Femur (tissue), 1 donor: ENCODE data around the gene TMEM217.
"Not testable (repeated sequence)": the region's sequence is repeated elsewhere in the genome, so short reads cannot be mapped to it uniquely, and the experiment has no call there.

ENCODE experiments used
- DNase-seq: peaks from one replicate; pipeline ENCODE4 v3.0.0-alpha.2; 2017

The TMEM217 gene

DNA sequence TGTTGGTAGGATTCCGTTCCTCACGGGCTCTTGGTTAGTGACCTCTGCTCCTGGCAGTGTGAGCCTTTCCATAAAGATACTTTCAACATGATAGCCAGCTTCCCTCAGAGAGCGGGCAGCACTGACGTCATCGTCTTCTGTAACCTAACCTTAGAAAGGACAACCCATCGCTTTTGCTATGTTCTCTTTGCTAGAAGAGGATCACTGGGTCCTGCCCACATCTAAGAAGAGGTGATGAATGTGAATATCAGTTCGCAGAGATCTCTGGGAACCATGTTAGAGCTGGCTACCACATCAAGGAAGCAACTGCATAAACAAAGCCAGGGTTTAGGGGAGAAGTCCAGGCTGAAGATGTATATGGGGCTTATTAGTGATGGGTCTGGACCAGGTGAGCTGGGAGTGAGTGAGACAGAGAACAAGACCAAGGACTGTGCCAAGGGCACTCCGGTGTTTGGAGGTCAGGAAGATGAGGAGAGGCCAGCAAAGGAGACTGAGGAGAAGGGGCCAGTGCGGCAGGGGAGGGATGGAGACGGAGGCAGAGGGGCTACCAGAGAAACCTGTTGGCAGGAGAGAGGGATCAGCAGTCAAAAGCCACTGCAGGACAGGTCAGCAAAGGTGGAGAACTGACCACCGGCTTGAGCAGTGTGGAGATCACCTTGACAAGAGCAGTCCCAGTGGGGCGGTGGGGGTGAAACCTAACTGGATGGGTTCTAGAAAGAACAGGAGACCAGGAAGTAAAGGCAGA, 48.3 kb downstream of the TMEM217 start:
- no peak for DNase-seq

DNA sequence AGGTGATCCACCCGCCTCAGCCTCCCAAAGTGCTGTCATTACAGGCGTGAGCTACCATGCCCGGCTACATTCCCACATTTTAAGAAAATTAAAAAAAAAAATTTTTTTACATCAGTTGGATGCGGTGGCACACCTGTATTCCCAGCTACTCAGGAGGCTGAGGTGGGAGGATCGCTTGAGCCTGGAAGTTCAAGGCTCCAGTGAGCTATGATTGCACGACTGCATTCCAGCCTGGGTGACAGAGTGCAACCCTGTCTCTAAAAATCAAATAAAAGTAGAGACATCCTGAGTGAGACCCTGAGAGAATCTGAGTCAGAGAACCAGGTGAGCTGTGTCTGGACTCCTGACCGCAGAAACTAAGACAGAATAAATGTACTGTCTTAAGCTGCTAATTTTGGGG, 49.2 kb downstream of the TMEM217 start:
- no peak for DNase-seq

GRCh38 chr6:37207903-37208456, 50.0 kb downstream of the TMEM217 start:
- DNase-seq = peak; percentile 74

DNA sequence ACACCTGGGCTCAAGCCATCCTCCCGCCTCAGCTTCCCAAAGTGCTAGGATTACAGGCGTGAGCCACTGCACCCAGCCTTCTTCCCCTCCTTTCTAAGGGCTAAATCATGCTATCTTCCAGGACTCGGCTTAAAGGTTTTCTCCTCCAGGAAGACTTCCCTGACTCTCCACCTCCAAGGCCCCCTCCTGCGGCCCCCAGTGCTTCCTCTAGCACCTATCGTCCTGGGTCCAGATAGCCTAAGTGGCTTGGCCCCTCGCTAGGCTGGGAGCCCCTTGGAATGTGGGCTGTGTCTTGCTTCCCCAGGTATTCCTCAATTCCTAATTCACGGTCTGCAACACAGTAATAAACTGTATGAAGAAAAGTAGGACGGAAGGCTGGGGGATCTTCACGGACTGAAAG, 51.3 kb downstream of the TMEM217 start:
- DNase-seq = no peak

GRCh38 chr6:37205997-37206340, 52.0 kb downstream of the TMEM217 start:
- DNase-seq = no peak

DNA sequence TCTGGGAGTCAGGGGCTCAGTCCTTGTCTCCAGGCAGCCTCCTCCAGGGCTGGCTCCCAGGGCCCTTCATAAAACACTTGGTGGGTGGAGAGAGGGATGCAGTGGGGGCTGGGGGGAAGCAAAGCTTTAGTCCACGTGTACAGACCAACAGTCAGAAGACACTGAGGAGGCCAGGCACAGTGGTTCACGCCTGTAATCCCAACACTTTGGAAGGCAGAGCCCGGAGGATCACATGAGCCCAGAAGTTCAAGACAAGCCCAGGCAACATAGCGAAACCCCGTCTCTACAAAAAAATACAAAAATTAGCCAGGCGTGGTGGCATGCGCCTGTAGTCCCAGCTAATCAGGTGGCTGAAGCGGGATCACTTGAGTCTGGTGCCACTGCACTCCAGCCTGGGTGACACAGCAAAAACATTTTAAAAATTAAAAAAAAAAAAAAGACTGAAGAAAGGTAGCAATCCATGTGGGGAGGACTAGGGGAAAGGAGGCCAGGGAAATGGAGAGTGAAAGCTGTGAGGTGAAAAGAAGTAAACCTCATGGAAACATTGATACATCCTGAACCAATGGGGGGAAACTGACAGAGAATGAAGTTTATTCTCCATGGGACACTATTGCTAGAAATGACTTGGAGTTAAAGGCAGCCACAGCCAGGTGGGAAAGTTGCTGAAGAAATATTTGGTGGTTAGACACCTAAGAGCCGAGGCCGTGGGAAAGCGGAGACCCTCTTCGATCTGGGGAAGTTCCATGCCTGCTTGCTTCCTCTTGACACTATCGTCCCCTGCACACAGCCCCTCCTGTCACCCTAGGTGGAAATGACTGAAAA, 52.6 kb downstream of the TMEM217 start:
- DNase-seq = no peak

- no peak for DNase-seq
Measured at GRCh38 chr6:37204014-37204751, 53.8 kb downstream of the TMEM217 start.

DNA sequence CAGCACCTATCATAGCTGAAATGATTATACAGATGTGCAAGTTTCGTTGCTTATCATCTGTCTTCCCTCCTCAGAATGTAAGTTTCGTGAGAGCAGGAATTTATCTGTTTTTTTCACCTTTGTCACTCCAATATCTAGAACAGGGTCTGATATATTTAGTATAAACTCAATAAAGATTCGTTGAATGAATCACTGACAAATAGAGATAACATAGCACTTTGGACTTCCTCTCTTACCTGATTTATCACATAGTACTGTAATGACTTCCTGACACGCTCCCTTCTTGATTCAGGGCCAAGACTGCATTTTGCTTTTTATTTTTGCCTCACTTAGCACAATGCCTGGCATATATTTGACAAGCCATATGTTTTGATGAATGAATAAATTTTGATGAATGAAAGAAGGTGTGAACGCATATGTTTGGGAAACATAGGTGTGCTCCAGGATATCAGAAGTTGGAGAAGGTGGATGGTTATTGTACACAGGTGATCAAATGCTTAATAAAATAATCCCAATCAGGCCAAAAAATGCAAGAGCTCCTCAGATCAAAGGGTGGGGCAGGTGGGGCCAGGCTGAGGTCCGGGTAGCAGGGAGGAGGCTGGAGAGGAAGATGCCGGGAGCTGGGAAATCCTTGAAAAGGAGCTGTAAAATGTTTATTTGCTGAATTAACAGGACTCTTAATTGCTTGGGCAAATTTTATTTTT, 55.0 kb downstream of the TMEM217 start:
- no peak for DNase-seq

DNA sequence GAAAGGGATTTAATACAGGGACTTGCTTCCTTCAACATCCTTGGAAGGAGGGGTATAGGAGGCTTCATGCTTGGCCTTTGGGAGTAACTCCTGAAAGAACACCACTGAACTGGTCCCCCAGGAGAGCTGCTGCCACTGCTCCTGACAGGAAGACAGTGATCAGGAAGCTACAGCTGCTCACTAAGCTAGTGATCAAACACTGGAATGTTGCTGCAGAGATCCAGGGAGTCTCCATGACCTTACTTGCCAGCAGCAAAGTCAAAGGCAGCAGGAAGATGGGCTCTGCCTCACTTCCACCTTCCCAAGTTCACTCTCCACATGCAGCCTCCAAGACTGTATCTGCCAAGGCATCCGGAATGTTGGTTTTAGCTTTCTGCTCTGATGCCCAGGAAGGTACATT, 56.2 kb downstream of the TMEM217 start:
- DNase-seq = no peak

GRCh38 chr6:37200085-37200484, 57.9 kb downstream of the TMEM217 start:
- no peak for DNase-seq

DNA sequence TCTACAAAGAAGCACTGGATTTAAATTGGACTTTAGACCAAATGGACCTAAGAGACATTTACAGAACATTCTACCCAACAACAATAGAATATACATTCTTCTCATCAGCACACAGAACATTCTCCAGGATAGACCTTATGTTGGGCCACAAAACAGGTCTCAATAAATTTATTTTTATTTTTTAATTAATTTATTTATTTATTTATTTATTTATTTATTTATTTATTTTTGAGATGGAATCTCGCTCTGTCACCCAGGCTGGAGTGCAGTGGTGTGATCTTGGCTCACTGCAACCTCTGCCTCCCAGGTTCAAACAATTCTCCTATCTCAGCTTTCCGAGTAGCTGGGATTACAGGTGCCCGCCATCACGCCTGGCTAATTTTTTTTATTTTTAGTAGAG, 61.5 kb downstream of the TMEM217 start:
- not testable (repeated sequence) for DNase-seq

DNA sequence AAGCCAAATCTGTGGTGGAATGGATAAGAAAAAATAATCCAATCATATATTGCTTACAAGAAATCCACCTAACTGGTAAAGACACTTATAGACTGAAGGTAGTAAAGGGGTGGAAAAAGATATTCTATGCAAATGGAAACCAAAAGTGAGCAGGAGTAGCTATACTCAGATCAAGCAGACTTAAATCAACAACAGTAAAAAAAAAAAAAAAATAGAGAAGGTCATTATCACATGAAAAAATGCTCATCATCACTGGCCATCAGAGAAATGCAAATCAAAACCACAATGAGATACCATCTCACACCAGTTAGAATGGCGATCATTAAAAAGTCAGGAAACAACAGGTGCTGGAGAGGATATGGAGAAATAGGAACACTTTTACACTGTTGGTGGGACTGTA, 63.1 kb downstream of the TMEM217 start:
- not testable (repeated sequence) for DNase-seq

GRCh38 chr6:37192666-37193065, 65.3 kb downstream of the TMEM217 start:
- no peak for DNase-seq

DNA sequence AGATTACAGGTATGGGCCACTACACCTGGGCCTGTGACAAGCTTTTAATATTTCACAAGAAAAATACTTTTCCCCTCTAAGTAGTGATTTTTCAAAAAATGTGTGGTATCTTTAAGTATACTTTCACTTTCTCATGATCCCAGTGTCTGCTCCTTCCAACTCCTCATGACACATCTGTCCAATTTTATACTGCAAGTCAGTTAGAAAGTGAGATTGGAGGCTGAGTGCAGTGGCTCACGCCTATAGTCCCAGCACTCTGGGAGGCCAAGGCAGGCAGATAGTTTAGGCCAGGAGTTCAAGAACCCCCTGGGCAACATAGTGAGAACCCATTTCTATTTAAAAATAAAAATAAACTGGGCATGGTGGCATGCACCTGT, 67.8 kb downstream of the TMEM217 start:
- no peak for DNase-seq

GRCh38 chr6:37188962-37189510, 68.9 kb downstream of the TMEM217 start:
- DNase-seq = no peak

DNA sequence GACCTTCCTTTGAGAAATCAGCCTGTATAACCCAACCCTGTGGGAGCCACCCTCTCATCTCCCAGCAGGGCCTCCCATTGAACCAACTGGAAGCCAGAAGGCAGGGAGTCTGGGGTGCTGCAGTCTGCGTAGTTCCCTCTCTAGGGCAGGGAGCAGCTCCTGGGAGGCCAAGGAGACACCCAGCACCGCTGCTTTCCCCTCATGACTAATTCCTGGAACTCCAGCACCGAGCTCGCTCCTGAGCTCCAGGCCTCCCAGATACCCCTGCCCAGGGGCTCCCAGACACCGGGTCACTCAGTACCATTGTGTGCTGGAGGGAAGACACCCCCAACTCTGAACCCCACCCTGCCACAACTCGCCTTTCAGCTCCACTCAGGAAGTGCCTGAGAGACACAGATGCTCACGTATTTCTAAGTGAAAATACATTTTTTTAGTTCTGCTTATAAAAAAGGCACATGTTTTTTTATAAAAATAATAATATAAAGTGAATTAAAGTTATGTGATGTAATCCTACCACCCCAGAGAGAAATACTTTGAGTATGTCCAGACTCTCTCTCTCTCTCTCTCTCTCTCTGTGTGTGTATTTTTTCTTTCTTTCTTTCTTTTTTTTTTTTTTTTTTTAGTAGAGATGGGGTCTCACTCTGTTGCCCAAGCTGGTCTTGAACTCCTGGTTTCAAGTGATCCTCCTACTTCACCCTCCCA, 70.5 kb downstream of the TMEM217 start:
- no peak for DNase-seq

DNA sequence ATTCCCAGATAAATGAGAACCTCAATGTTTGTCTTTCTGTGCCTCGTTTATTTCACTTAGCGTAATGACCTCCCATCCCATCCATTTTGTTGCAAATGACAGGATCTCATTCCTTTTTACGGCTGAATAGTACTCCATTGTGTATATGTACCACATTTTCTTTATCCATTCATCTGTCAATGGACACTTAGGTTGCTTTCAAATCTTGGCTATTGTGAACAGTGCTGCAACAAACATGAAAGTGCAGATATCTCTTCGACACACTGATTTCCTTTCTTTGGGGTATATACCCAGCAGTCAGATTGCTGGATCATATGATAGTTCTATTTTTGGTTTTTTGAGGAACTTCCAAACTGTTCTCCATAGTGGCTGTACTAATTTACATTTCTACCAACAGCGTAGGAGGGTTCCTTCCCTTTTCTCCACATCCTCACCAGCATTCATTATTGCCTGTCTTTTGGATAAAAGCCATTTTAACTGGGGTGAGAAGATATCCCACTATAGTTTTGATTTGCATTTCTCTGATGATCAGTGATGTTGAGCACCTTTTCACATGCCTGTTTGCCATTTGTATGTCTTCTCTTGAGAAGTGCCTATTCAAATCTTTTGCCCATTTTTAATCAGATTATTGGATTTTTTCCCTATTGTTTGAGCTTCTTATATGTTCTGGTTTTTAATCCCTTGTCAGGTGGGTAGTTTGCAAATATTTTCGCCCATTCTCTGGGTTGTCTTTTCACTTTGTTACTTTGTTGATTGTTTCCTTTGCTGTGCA, 71.8 kb downstream of the TMEM217 start:
- DNase-seq = not testable (repeated sequence)

DNA sequence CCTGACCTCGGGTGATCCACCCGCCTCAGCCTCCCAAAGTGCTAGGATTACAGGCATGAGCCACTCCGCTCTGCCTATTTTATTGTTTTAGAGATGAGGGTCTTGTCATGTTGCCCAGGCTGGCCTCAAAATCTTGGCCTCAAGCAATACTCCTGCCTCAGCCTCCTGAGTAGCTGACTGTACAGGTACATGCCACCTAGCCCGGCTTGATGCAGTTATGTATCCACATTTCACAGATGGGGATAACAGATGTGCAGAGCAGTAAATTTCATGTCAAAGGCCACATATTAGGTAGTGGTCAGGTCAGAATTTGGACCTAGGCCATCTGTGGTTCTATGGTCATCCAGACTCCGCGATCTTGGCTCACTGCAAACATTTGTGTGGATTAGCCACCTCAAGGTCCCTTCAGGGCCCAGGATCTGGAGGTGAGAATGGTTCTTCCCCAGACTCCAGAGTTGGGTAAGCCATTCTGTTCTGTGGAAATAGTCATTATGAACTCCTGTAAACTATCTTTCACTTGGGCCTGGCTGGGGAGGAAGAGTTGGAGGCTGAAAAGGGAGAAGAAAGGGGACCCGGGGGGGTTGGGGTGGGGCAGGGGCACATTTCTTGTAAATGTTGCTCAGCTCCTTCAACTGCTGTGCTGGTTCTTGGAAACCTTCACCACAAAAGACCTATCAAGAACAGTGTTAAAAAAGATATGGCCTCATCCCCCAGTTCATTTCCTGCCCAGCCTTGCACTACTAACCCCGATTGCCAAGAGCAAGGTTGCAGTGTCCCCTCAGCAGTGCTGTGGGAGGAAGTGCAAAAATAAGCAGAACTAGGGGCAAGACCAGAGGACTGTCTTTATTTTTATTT, 75.0 kb downstream of the TMEM217 start:
- DNase-seq = peak; percentile 58

- not testable (repeated sequence) for DNase-seq
Measured at GRCh38 chr6:37180610-37181009, 77.3 kb downstream of the TMEM217 start.

GRCh38 chr6:37180075-37180474, 77.9 kb downstream of the TMEM217 start:
- DNase-seq = no peak
